ENCODE data around the gene FKBP9.
"Not testable (repeated sequence)": the region's sequence is repeated elsewhere in the genome, so short reads cannot be mapped to it uniquely, and the experiment has no call there.

FKBP9 gene

GRCh38 chr7:32958046-32959025, 1.1 kb downstream of the FKBP9 start:
- DNase-seq: no peak

- not testable (repeated sequence) for DNase-seq
Measured at GRCh38 chr7:32963880-32964301, 6.7 kb downstream of the FKBP9 start.

- DNase-seq: not testable (repeated sequence)
Measured at GRCh38 chr7:32964461-32965159, 7.4 kb downstream of the FKBP9 start.

- not testable (repeated sequence) for DNase-seq
Measured at GRCh38 chr7:32966489-32967267, 9.4 kb downstream of the FKBP9 start.

GRCh38 chr7:32967268-32967582, 10.0 kb downstream of the FKBP9 start:
- not testable (repeated sequence) for DNase-seq

- DNase-seq: not testable (repeated sequence)
Measured at GRCh38 chr7:32971967-32972366, 14.7 kb downstream of the FKBP9 start.

GRCh38 chr7:32977159-32977558, 19.9 kb downstream of the FKBP9 start:
- DNase-seq: not testable (repeated sequence)

- not testable (repeated sequence) for DNase-seq
Measured at GRCh38 chr7:32979246-32979645, 22.0 kb downstream of the FKBP9 start.

GRCh38 chr7:32979902-32980301, 22.7 kb downstream of the FKBP9 start:
- not testable (repeated sequence) for DNase-seq

- not testable (repeated sequence) for DNase-seq
Measured at GRCh38 chr7:32988148-32988547, 30.9 kb downstream of the FKBP9 start.

GRCh38 chr7:32991068-32991585, 33.9 kb downstream of the FKBP9 start:
- DNase-seq: not testable (repeated sequence)

- DNase-seq: not testable (repeated sequence)
Measured at GRCh38 chr7:32991975-32992700, 34.9 kb downstream of the FKBP9 start.

GRCh38 chr7:32992750-32993149, 35.5 kb downstream of the FKBP9 start:
- DNase-seq: not testable (repeated sequence)

- not testable (repeated sequence) for DNase-seq
Measured at GRCh38 chr7:32997956-32998355, 40.7 kb downstream of the FKBP9 start.

GRCh38 chr7:32998361-32999171, 41.3 kb downstream of the FKBP9 start:
- not testable (repeated sequence) for DNase-seq

- DNase-seq: not testable (repeated sequence)
Measured at GRCh38 chr7:32999380-32999779, 42.1 kb downstream of the FKBP9 start.

- DNase-seq: not testable (repeated sequence)
Measured at GRCh38 chr7:33003111-33003510, 45.9 kb downstream of the FKBP9 start.

- DNase-seq: not testable (repeated sequence)
Measured at GRCh38 chr7:33004104-33004616, 46.9 kb downstream of the FKBP9 start.

- not testable (repeated sequence) for DNase-seq
Measured at GRCh38 chr7:33005193-33005592, 48.0 kb downstream of the FKBP9 start.

GRCh38 chr7:33005690-33006089, 48.5 kb downstream of the FKBP9 start:
- not testable (repeated sequence) for DNase-seq

- no peak for DNase-seq
Measured at GRCh38 chr7:33009734-33010133, 52.5 kb downstream of the FKBP9 start.

Measured in NCI-H1436 treated with DMSO at 0.1 percent for 48 hours (cell line).